Hematopoietic multipotent progenitor cell treated with erythropoietin and hydrocortisone succinate and interleukin-3 and kit ligand, for 8 days (in vitro differentiated cells): ENCODE data around the gene PLCB2.

Experiments used
- DNase-seq: peaks from one replicate; pipeline ENCODE4 v3.0.0-alpha.2; 2015

Gene PLCB2, protein sequence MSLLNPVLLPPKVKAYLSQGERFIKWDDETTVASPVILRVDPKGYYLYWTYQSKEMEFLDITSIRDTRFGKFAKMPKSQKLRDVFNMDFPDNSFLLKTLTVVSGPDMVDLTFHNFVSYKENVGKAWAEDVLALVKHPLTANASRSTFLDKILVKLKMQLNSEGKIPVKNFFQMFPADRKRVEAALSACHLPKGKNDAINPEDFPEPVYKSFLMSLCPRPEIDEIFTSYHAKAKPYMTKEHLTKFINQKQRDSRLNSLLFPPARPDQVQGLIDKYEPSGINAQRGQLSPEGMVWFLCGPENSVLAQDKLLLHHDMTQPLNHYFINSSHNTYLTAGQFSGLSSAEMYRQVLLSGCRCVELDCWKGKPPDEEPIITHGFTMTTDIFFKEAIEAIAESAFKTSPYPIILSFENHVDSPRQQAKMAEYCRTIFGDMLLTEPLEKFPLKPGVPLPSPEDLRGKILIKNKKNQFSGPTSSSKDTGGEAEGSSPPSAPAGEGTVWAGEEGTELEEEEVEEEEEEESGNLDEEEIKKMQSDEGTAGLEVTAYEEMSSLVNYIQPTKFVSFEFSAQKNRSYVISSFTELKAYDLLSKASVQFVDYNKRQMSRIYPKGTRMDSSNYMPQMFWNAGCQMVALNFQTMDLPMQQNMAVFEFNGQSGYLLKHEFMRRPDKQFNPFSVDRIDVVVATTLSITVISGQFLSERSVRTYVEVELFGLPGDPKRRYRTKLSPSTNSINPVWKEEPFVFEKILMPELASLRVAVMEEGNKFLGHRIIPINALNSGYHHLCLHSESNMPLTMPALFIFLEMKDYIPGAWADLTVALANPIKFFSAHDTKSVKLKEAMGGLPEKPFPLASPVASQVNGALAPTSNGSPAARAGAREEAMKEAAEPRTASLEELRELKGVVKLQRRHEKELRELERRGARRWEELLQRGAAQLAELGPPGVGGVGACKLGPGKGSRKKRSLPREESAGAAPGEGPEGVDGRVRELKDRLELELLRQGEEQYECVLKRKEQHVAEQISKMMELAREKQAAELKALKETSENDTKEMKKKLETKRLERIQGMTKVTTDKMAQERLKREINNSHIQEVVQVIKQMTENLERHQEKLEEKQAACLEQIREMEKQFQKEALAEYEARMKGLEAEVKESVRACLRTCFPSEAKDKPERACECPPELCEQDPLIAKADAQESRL

DNA sequence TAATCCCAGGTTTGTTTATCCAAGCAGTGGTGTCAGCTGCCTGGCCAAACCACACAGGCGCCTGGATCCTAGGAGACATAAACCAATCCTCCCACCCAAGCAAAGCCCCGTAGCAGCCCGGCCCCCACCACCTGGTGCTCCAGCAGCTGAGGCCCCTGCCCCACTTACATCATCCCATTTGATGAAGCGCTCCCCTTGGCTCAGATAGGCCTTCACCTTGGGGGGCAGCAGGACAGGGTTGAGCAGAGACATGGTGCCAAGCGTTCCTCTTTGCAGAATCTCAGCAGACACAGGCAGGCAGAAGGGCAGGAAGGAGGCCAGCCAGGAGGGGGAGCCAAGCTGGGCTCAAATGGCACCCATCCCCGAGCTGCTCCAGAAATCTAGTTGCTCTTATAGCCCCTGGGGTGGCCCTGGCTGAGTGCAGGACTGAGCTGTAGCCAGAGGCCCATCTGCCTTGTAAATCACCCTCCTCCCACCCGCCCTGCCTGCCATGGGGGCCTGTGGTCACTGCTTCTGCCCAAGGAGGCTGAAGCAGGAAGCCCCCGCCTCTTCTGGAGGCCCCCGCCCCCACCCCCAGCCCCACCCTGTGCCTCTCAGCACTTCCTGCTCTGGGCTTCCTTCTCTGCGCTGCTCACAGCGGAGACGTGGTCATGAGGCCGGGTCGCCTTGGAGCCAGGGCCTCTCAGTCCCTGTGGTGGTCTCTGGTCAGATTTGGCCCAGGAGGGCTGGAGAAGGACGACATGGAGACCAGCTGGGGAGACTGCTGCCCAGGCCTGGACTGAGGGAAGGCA, at the start of gene PLCB2:
Gene PLCB2 (minus strand): TSS at position 515 of the 791 bp plus-strand sequence. CDS start 263 bp downstream, at position 252.
- peak; percentile 66 for DNase-seq

DNA sequence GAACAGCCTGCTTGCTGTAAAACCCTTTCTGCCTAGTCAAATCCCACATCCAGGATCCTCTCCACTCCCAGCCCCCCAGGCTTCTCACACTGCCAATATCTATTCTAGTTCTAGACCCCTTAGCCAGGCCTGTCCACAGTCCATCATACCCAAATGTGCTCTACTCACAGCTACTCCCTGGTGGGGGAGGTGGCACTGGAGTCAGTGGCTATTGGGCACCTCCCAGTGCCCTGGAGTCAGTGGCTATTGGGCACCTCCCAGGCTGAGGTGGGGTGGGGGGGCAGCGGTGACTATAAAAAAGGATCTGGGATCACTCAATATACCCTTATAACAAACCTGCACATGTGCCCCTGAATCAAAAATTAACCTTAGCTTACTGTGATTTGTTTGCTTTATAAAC, 49.5 kb upstream of the PLCB2 start:
- DNase-seq: no peak

DNA sequence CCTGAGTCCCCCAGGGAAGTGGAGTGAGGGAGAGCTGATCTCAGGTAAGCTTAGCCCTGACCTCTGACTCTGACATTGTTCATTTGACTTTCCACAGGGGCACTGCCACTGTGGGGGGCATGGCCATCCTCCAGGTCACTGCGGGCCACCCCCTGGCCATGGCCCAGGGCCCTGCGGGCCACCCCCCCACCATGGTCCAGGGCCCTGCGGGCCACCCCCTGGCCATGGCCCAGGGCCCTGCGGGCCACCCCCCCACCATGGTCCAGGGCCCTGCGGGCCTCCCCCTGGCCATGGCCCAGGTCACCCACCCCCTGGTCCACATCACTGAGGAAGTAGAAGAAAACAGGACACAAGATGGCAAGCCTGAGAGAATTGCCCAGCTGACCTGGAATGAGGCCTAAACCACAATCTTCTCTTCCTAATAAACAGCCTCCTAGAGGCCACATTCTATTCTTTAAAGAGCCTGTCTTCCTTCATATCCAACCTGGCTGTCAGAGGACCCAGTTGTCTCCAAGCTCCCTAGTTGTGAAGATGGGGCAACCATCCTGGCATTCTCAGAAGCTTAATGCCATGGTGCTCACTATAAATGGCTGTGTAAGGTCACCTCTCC, 48.3 kb upstream of the PLCB2 start:
- DNase-seq: no peak

DNA sequence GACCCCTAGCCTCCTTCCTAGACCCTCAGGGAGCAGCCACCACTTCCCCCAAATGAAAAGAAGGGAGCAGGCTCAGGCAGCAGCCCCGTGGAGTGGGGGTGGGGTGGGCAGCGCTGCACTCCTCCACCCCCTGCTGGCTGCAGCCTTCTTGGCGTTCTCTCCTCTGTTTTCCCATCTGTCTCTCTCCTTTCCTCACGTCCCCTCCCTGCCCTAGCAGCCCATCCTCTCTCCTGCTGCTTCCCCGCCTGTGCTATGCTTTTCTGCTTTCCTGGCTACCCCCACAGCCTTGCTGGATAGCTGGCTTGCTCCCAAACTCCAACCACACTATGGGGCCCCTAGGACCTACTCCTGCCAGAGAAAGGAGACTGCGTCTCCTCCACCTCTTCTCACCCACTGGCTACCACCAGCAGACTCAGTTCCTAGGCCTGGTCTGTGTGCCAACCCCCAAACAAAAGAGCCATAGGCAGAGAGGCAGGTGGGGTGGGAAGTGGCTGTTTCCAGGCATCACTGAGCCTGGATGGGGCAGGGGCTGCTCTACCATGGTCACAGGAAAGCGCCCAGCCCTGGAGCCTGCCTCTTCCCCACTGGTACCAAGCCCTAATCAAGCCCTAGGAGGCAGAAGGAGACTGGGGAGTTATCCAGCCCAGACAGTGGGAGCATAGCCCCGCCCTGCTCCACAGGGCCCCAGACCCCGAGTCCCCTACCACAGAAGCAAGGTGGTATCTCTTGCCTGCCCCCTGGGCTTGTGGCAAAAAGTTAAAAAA, 46.9 kb upstream of the PLCB2 start:
- peak; percentile 24 for DNase-seq

DNA sequence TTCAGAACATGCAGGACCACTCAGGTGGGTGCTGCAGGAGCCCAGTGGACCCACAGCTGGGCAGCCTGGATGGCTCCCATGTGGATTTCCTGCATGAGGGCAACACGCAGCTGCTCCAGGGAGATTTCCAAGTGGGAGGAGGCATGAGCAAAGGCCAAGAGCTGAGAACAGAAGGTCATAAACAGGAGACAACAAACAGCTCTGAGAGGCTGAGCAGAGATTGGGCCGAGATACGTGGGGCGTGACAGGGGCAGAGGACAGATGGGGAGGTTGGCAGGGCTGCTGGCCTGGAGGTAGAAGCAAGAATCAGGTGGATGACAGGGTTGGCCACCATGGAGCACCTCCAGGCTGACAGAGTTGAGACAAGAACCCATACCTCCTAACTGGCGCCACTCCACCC, 46.0 kb upstream of the PLCB2 start:
- no peak for DNase-seq

DNA sequence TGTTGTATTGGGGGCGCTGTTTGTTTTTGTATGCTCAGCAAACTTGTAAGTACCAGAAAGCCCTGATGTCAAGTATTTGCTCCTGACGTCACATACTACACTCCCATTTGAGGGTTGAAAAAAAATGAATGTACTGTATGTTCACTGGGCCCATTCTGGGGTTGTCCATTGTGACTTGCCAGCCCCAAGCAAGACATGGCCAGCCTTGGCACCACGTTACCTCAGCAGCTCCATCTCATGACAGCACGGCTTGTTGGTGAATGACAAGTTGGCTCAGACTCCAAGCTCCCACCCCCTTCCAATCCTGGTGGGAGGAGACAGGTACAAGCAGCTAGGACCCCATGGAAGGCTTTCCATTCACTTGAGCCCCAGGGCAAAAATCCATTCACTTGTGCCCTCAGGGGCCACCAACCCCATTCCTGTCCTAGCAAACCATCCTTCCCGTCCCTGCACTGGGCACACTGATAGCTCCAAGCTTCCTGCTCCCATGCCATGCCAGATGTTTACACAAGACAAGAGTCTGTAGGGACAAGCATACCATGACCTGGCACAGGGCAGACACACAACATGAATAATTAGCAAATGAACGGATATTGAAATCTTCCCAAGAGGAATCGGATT, 44.7 kb upstream of the PLCB2 start:
- no peak for DNase-seq

DNA sequence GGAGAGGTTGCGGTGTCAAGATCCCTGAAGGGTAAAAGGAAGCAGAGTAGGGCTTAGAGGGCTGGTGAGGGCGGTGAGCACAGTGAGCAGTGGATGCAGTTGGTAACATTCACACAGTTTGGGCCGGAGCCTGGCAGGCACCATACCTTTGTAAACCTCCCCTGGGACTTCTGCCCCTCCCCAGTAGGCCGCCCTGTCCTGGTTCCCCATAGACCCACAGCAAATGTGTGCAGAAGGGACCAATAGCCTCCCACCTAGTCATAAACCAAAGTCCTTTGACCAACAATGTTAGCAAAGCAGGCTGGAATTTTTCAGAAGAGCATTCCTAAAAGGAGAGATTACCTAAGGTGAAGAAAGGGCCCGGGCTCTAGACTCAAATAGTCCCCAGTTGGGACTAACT, 41.4 kb upstream of the PLCB2 start:
- DNase-seq: no peak

DNA sequence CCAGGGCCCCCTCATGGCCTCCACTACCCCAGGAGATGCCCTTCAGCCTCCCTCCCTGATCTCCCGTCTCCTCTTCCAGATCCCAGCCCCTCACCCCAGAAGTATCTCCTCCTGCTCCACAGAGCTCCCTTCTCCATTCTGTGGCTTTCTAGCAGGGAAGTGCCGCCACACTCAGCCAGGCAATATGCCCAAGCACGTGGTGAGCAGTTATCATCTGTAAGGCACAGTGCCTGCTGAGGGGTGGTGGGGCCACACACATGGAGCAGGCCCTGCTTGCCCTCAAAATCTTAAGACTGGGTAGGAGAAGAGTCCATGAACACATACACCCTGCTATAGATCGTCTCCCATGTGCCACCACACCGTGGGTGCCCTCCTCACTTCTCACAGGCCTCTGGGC, 40.7 kb upstream of the PLCB2 start:
- peak; percentile 57 for DNase-seq

DNA sequence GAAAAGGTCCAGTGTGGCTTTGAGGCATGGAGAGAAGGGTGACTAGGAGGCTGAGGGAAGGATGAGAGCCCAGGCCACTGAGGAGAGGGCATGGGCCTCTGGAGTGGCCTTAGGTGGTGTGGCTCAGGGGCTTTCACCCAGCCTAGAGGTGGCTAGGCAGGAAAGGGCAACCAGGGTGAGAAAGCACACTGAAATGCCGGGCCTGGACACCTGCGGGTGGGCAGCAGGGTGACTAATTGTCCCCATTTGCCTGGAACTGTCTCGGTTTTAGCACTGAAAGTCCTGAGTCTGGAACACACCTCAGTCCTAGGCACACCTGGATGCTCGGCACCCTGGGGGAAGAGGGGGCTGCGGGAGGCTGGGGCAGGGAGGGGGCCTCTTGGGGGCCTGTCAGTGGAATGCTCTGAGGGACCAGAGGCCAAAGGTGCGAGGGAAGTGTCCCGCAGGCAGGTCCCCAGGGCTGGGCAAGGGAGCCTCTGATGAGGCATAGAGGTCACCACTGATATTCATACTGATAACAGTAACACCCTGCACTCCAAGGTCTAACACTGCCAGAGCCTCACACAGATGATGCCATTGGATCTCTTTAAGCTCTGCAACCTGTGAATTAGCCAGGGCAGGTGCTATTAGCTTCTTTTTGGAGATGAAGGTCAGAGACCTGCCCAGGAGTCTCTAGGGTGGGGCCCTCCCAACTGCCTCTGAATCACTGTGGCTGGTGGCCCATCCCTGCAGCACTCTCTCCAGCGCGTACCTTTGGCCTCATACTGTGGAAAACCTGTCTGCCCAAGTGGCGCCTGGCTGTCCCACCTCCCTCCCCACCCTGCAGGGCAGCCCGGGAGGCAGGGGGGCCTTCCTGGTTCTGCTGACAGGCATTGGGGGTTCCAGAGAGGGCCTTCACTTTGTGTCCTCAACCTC, 40.1 kb upstream of the PLCB2 start:
- DNase-seq: no peak

DNA sequence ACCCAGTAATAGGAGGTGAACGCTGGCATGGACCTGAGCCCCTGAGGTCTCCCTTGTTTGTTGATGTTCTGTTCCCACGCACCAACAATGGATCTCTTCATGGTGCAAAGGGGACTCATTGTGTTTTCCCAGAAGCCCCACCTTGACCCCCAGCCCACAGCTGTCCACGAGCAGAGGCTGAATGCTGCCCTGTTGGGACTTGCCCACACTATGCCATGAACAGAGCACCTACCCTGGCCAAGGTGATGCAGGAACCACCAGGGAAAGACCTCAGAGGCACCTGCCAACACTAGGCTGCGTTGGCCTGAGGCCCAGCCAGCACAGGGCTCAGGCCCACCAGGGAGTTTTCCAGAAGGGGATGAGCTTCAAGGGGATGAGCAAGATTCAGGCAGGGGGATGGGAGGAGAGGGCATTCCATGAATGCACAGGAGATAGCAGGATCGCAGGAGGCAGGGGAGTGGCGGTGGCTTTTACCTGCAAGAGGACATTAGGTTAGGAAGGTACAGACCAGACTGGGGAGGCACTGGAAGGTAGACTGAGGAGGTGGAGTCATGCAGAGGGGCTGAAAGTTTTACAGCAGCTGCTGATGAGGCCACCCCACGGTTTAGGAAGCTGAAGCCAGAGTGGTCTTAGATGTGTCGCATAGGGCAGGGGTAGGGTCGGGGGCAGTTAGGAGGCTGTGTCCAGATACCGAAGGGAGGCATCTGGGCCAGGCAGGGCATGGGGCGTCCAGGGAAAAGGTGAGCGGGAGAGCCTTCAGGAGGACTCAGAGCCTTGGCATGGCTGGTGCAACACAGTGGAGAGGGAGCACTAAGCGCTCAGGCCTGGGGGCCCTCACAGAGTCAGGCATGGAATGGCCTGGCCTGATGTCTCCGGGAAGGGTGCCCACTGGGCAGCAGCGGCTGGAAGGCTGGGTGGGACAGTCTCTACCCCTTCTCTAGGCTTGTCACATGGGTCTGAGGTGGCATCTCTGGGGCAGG, 39.1 kb upstream of the PLCB2 start:
- DNase-seq: no peak

DNA sequence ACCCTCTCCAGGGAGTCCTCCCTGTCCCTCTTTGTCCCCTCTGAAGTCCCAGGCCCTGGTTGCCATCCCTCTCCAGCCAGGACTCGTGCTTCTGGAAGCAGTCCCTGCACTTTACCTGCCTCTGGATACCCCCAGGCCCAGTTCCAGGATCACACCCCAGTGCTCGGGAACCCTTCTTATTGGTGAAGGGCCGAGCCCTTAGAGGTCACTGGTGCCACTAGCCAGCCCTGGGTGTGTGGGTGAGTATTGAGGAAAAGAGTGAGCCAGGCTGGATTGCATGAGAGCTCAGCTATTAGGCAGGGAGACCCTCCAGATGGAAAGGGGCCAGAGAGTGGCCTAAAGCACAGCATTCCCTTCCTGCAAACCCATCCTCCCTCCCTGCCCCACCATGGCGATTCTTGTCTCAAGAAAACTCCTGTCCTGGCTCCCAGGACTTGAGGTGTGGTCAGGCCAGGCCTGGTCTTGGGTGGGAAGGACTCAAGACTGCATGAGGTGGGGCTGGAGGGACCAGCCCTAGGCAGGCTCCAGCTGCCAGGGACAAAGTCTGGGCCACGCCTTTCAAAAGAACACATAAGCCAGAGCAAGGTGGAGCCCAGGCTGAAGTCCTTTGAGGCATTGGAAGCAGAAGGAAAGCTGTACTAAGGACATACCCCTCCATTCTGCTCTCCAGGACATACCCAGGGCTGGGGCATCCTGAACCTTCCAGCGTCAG, 38.3 kb upstream of the PLCB2 start:
- DNase-seq: no peak

DNA sequence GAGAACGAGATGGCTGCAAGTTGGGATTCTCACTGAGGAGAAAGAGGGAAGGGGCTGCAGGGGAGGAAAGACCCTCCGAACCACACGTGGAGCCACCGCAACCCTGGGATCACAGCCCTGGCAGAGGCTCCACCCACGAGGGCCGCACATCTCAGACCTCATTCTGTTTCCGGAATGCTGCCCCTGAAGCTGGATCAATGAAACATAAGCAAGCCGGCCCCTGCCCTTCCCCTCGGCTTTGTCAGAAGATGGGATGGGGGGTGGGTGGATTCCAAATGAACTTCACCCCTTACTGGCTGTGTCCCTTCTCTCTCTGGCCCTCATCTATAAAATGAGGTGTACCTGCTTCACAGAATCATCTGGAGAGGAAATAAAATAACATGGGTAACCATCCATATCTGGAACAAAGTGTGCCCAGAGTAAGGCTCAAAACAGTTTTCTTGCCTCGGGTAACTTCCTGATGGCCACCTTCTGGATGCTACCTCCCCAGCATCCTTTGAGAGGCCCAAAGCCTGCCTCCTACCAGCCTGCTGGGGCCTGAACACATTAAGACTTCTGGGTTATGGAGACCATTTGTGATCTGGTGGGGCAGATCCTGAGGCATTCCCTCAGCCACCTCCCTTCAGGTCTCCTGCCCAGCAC, 37.6 kb upstream of the PLCB2 start:
- DNase-seq: no peak

DNA sequence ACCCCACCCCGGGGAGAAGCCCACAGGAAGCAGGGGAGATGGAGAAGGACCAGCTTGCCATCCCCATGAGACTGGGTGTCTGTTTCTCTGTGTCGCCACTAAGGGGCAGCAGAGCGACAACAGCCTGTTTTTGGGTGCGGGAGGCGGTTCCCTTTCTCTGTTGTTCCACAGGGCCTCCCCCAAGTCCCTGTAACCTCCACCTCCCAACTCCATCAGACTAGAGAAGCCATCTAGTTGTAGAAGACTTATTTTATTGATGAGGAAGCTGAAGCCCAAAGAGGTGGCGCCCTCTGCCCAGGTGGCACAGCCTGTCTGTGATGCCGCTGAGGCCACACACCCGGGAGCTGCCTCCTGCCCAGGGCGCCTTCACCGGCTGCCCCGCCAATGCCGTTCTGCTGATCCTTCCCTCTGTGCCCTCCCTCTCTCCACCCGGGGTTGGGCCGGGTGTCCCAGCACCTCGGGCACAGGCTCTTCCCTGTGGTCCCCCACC, 36.9 kb upstream of the PLCB2 start:
- peak; percentile 77 for DNase-seq

DNA sequence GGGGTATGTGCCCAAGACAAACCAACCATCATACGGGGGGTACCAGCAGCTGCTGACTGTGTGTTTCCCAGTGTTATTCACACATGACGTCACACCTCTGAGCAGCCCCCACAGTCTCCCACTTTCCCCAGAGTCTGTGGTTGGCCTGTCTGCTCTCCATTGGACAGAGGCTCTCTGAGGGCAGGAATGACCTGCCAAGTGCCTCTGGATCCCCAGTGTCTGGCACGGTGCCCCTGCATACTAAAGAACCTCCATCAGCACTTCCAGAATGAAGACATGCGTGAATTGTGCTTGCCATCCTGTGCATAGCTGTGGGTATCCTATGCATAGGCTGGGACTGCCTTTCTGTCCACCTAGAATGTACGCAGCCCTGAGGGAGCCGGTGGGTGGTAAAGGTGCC, 36.5 kb upstream of the PLCB2 start:
- DNase-seq: no peak

DNA sequence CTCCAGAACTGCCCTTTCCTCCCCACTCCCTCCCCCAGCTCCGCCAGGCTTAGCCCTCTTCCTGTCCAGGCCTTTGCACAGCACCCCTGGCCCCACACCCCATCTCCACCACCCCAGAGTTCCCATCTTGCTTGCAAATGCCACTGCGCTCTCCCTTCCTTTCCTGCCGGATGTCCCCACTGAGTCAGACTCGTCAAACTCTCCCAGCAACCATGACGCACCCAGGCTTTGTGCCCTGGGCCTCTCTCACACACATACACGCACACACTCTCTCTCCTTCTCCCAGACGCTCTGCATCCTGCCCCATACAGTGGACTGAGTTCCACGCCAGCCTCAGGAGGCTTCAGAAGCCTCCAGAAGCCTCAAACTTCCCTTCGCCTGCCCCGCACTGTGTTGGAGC, 35.8 kb upstream of the PLCB2 start:
- no peak for DNase-seq

DNA sequence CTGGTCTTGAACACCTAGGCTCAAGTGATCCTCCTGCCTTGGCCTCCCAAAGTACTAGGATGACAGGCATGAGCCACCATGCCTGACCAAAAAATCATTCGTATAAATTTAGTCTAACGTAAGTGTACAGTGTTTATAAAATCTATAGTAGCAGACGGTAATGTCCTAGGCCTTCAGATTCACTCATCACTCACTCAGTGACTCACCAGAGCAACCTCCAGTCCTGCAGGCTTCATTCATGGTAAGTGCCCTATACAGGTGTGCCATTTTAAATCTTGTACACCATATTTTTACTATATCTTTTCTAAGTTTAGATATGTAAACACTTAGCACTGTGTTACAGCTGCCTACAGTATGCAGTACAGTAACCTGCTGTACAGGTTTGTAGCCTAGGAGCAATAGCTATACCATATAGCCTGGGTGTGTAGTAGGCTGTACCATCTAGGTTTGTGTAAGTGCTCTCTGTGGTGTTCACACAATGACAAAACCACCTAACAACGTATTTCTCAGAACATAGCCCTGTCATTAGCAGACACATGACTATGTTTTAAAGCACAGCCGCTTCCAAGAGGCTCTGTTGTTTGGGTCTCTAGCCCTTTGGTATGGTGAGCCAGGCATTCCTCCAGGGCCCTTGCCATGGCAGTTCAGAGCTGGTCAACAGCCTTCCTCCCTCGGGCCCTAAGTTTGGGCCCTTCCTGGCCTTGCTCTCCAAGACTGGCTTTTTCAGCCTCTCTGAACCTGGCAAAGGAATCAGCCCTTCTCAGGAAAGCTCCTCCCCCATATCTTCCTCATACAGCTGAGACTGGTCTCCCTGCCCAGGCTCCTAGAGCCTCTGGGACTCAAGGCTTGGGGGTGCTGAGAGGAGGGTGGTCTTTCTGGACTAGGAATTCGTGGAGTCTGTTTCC, 34.9 kb upstream of the PLCB2 start:
- DNase-seq: no peak
